Measurements from ENCODE around the gene PLXNB3.

PLXNB3 gene

GRCh38 chrX:153764786-153765137, 713 bp downstream of the PLXNB3 start:
- no peak for TF ChIP-seq FOXP2 (optimal IDR thresholded peaks at IDR 0.05; ENCODE audit: borderline replicate concordance, extremely low read depth, extremely low read length, insufficient read depth)
- TF ChIP-seq REST (IDR thresholded peaks at IDR 0.05; ENCODE audit: insufficient read depth in 1 of 2, low read depth in 2 of 2, low read length in 2 of 2): no peak
- no peak for TF ChIP-seq SIN3A (IDR thresholded peaks at IDR 0.05; ENCODE audit: borderline replicate concordance, insufficient read depth, low read length)
- no peak for TF ChIP-seq POLR2AphosphoS5 (IDR thresholded peaks at IDR 0.05; ENCODE audit: low read depth, low read length)
- TF ChIP-seq TAF1 (IDR thresholded peaks at IDR 0.05; ENCODE audit: borderline replicate concordance, insufficient read depth, low read length): no peak

- no peak for TF ChIP-seq FOXP2 (optimal IDR thresholded peaks at IDR 0.05; ENCODE audit: borderline replicate concordance, extremely low read depth, extremely low read length, insufficient read depth)
- TF ChIP-seq TAF1 (IDR thresholded peaks at IDR 0.05; ENCODE audit: borderline replicate concordance, insufficient read depth, low read length): no peak
- no peak for TF ChIP-seq REST (IDR thresholded peaks at IDR 0.05; ENCODE audit: insufficient read depth in 1 of 2, low read depth in 2 of 2, low read length in 2 of 2)
- TF ChIP-seq SIN3A (IDR thresholded peaks at IDR 0.05; ENCODE audit: borderline replicate concordance, insufficient read depth, low read length): no peak
- TF ChIP-seq POLR2AphosphoS5 (IDR thresholded peaks at IDR 0.05; ENCODE audit: low read depth, low read length): no peak
Measured at GRCh38 chrX:153765138-153766079, 1.4 kb downstream of the PLXNB3 start.

GRCh38 chrX:153766098-153766817, 2.2 kb downstream of the PLXNB3 start:
- TF ChIP-seq REST (IDR thresholded peaks at IDR 0.05; ENCODE audit: insufficient read depth in 1 of 2, low read depth in 2 of 2, low read length in 2 of 2) (no peak), TAF1 (IDR thresholded peaks at IDR 0.05; ENCODE audit: borderline replicate concordance, insufficient read depth, low read length) (no peak), FOXP2 (optimal IDR thresholded peaks at IDR 0.05; ENCODE audit: borderline replicate concordance, extremely low read depth, extremely low read length, insufficient read depth) (no peak), SIN3A (IDR thresholded peaks at IDR 0.05; ENCODE audit: borderline replicate concordance, insufficient read depth, low read length) (no peak), POLR2AphosphoS5 (IDR thresholded peaks at IDR 0.05; ENCODE audit: low read depth, low read length) (no peak)

GRCh38 chrX:153766871-153767673, 3.0 kb downstream of the PLXNB3 start:
- no peak for TF ChIP-seq FOXP2 (optimal IDR thresholded peaks at IDR 0.05; ENCODE audit: borderline replicate concordance, extremely low read depth, extremely low read length, insufficient read depth)
- no peak for TF ChIP-seq POLR2AphosphoS5 (IDR thresholded peaks at IDR 0.05; ENCODE audit: low read depth, low read length)
- no peak for TF ChIP-seq REST (IDR thresholded peaks at IDR 0.05; ENCODE audit: insufficient read depth in 1 of 2, low read depth in 2 of 2, low read length in 2 of 2)
- no peak for TF ChIP-seq SIN3A (IDR thresholded peaks at IDR 0.05; ENCODE audit: borderline replicate concordance, insufficient read depth, low read length)
- no peak for TF ChIP-seq TAF1 (IDR thresholded peaks at IDR 0.05; ENCODE audit: borderline replicate concordance, insufficient read depth, low read length)

Measured in PFSK-1 (cell line).